HG03575 (cell line): ENCODE results near the gene RARG.

ENCODE experiments used
- ATAC-seq: cut with Tn5 transposase; IDR thresholded peaks from one replicate; pipeline ENCODE4 v1.9.1; 2021; ENCODE audit not compliant: unreplicated experiment, insufficient number of reproducible peaks, low FRiP score; ENCODE audit errors: extremely low read depth

Gene RARG

DNA sequence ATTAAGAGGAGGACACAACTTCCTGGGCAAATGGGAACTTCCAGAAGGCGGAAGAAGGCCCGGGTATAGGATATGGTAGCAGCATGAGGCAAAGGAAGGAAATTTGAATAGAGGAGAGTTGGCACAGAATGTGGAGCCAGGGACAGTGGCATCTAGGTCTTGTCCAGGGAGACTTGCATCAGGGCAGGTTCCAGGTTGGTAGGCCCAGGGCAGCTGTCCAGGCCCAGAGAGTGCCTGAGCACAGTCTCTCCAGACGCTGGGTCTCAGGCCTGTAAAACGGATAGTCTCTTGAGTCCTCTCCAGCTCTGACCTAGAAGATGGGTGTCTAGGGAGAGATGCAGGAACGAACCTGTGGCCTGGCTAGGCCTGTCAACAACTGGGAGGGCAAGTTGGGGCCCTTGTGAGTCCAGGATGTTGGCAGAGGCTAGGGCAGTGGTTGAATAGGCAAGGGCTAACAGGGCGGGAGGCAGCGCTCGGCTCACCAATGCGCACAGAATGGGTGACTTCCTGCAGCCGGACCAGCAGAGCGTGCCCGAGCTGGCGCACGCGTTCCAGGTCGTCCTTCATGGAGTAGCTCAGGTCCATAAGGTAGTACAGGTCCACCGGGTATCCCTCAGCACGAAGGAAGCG is 34.9 kb downstream of the RARG start:
- no peak for ATAC-seq

DNA sequence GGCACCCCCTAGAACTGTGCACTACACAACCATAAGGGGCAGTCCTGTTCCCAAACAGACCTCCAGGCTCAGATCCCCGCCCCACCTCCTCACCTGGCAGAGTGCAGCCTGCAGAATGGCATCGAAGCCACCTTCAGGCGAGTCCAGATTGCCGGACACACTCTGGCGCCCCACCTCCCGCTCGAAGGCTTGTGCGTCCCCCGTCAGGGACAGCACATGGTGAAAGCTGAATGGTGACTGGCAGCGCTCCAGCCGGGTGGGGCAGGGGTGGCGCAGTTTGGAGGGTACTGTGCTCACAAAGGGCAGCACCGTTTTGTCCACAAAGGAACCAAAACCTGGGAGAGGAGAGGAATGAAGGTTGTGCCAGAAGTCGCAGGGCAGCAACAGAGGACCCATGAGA is 35.5 kb downstream of the RARG start:
- ATAC-seq, result no peak

- ATAC-seq, result no peak
These were observed 36.2 kb downstream of the RARG start for GRCh38 chr12:53195516-53196420.

GRCh38 chr12:53194973-53195372 is 37.0 kb downstream of the RARG start:
- no peak for ATAC-seq

DNA sequence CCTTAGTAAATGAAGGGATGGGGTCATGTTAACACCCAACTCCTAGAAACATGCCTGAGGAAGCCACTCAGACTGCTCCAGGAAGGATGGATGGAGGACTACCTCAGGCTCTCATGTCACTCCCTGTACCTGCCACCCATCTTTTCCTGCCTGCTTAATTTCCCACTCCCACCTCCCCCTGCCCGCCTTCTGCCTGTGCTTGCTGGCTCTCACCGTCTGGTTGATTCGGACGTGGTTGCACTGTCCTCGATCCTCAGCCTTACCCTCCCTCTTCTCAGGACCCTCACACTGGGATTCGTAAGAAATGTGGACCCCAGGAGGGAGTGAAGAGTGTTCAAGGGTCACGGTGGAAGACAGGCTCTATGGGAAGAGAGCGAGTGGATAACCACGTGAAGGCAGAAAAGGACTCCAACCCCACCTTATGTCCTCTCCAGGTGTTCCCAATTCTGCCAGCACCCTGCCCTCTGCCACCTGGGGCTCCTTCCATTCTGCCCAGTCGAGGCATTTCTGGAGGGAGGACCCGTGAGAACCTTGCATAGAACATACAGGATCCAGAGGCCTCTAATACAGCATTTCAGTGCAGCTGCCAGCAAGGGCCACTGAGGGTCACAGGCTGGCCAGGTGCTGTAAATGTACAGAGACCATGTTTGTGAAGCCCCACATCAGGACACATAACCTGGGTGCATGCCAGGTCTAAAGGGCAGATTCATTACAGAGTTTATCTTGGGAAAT is 37.9 kb downstream of the RARG start:
- ATAC-seq, result no peak

- no peak for ATAC-seq
These were observed 39.0 kb downstream of the RARG start for GRCh38 chr12:53193040-53193439.

DNA sequence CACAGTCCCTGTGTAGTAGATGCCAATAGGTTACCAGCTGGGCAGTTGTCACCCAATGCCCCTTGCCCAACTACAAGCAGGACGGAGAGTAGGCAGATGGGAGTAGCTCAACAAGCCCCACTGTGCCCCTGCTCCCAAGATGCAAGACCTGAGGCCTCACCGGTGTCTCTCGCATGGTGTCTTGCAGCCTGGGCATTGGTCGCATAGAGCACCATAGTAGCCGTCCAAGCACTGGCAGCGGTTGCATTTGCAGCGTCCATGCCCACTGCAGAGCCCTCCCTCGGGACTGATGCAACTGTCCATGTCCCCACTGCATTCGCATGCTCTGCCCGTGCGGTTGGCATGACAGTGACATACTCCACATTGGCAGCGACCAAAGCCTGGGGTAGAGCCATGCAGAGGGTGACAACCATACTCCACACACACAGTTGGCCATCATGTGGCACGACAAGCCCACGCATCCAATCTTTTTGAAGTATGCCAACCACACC is 39.4 kb downstream of the RARG start:
- no peak for ATAC-seq

DNA sequence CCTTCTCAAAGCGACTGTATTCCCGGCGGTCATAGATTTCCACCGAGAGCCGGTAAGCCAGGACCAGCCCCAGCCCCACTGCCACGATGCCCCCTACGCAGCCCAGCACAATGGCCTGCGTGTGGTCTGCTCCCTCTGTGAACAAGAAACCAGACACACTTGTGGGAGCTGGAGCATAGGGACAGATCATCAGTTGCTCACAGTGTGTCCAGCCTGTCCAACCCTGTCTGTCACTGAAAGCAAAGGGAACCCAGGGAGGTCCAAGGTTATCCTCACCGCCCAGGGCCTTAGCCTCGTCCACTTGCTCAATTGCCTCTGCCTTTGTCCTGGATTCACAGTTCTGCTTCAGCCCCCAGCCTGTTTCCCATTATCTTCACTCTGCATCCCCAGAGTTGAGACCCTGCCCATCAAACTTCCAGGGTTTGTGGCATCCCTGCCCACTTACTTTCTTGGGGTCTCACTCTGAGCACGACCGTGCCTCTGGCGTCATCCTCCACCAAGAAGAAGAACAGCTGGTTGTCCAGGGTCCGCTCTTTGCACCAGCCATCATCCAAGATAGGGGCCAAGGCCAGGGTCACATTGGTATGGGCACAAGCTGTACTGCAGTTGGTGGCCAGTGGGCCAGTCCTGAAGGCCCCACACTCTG is 40.0 kb downstream of the RARG start:
- ATAC-seq, result no peak

DNA sequence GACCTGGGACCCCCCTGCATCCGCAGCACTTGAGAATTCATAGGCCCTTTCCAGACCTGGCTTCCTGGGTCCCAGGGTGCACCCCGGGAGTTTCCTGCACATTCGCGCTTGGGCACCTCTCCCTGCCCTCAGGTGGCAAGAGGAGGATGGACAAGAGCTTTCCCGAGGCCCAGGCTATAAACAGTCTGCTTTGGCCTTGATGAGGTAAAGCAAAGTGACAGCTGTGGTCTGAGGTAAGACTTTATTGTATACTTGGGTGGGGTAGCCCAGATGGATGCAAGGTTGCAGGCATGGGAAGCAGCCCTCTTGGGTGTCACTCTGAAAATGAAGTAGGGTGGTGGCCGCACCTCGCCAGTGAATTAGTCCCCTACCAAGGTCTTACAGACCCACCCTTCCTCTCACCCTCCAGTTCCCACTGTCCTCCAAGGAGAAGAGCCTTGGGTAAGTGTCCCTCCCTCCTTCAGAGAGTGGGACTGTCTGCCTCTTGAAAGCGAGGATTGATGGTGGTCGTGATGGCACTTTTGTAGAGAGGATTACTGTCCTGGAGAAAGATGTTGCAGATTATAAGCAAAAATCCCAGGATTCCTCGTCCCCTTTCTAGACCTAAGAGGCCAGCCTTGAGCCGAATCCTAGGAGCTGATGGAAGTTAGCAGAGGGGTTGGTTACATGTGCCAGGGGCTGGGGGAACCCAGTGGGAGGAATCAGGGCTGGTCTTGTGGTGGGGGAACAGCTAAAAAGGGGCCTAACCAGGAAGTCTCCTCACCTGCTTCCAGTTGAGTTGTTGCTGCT is 40.7 kb downstream of the RARG start:
- ATAC-seq, result no peak

DNA sequence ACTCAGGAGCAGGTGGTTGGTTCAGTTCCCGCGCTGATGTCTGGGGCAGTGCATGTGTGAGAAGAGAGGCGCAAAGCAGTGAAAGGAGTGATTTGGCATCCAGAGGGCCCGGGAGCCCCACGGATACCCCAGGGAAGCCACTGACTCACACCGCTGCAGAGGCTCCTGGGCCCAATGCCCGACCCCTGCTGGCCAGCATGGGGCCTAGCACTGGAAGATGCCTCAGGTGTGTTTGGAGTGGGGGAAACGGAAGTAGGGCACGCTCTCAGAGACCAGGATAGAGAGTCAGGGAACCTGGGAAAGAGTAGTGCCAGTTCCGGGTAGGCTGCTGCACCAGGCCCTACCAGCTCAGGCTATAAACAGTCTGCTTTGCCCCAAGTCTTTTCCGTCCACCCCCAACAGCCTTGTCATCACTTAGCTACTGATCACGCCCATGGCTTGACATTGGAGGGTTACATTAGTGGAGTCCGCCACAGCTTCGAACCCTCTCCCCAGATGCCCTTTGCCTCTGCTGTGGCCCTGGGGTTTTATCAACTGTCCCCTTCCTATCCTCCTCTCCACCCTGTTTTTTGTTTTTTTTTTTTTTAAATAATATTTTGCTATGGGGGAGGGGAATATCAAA is 41.8 kb downstream of the RARG start:
- no peak for ATAC-seq

GRCh38 chr12:53187145-53187899 is 44.7 kb downstream of the RARG start:
- ATAC-seq, result no peak

DNA sequence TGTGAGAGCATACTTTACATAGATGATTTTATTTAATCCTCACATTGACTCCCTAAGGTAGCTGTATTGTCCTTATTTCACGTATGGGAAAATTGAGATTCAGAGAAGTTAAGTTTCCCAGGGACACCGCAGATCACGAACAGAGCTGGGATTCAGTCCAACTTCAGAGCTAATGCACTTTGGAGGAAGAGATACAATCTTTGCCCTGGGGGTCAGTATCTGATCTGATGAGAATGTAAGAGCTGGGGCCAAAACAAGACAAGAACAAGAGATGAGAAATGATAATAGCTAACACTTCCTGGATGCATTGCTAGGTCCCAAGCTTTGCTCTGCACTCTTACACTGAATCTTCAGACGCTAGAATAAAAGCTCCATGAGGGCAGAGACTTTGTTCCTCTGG is 45.3 kb downstream of the RARG start:
- no peak for ATAC-seq

- no peak for ATAC-seq
These were observed 46.3 kb downstream of the RARG start for GRCh38 chr12:53185582-53186153.

GRCh38 chr12:53184828-53185227 is 47.2 kb downstream of the RARG start:
- no peak for ATAC-seq

GRCh38 chr12:53182903-53183302 is 49.1 kb downstream of the RARG start:
- ATAC-seq, result no peak

DNA sequence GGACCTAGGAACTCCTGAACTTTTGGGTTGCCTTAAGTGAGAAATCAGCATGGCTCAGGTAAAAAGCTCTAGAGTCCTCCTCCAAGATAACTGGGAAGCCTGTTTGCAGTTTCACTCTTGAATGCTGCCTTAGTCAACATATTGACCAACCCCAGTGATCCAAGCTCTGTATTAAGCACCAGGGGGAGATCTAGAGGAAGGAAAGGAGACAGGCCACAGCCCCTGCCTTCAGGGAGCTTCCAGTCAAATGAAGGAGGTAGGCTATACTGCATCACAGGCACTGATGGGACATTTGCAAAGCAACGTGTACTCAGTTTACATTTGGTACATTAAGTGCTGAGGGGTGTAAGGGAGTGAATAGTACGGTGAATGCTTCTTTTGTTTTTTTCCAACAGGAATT is 50.1 kb downstream of the RARG start:
- ATAC-seq, result no peak

DNA sequence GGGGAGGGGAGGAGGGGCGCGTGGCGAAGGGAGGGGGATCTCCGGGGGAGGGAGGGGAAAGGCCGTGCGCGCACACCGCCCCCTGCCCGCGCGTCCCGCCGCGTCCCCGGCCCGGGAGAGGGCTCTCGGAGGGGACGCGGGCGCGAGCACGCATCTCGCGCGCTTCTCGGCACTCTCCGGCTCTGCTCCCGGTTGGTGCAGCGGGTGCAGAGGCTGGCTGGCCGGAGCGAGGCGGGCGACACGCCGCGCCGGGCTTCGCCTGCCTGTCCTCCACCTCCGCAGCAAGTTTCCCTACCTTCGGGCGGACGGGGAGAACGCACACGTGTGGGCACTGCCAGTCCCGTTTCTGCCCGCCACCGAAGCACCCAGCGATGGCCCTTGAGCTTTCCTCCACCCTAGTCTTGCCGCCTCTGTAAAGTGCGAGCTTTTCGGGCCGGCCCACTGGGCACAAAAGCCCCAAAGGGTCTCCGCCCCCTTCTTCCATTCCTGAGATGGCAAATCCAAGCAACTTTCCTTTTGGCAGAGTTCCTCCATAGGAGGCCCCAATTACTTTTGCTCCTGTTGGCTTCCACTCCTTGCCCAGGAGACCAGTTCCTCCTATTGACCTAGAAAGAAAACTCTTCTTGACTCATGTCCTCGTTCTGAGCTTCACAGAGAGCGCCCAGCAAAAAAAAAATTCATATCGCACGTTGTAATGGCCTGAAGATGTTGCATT is 50.9 kb downstream of the RARG start:
- no peak for ATAC-seq
